Measurements from ENCODE around the gene AGPAT2. TPM values are rescaled to one million over a fixed set of nuclear protein-coding genes. Genes with fewer than 3 reads are reported as not detected.

AGPAT2 gene
- 33.7 and 40.7 TPM in 2 replicates for total RNA-seq

GRCh38 chr9:136686794-136687711 is at the start of gene AGPAT2:
Gene AGPAT2, minus strand, starts transcription at chr9:136687457. Its CDS starts 100 bp downstream, at chr9:136687357.

GRCh38 chr9:136711751-136712689 is 24.8 kb upstream of the AGPAT2 start, which contains the start of gene DIPK1B:
Gene DIPK1B, plus strand, starts transcription at chr9:136712572. Its CDS starts 94 bp downstream, at chr9:136712666.

GRCh38 chr9:136662656-136663581 is 24.3 kb downstream of the AGPAT2 start, which contains the start of gene EGFL7:
Gene EGFL7, plus strand, starts transcription at chr9:136662916. Its CDS starts 5,367 bp downstream, at chr9:136668283.

Other genes with a start within 250 kb of the AGPAT2 start
- gene INPP5E, start 247.6 kb downstream of the AGPAT2 start, total RNA-seq = 5.3 and 8.1 TPM in 2 replicates
- 15.1 and 36.7 TPM in 2 replicates for gene SEC16A, start 204.4 kb downstream of the AGPAT2 start, total RNA-seq
- gene NOTCH1, start 141.4 kb downstream of the AGPAT2 start, total RNA-seq = 132 and 251 TPM in 2 replicates
- 374 and 420 TPM in 2 replicates for gene EGFL7, start 24.5 kb downstream of the AGPAT2 start, total RNA-seq
- gene DIPK1B, start 25.1 kb upstream of the AGPAT2 start, total RNA-seq = 109 and 161 TPM in 2 replicates
- 0.13 TPM in 1 of 2 replicates, not detected in the other for gene LCN10, start 55.5 kb upstream of the AGPAT2 start, total RNA-seq
- gene LCN6, start 61.1 kb upstream of the AGPAT2 start, total RNA-seq = not detected in 2 replicates
- not detected in 2 replicates for gene LCN8, start 70.8 kb upstream of the AGPAT2 start, total RNA-seq
- gene LCN15, start 77.1 kb upstream of the AGPAT2 start, total RNA-seq = not detected in 2 replicates
- 50.7 and 53.7 TPM in 2 replicates for gene TMEM141, start 103.9 kb upstream of the AGPAT2 start, total RNA-seq
- gene CCDC183, start 108.9 kb upstream of the AGPAT2 start, total RNA-seq = 0.81 and 1.1 TPM in 2 replicates
- 66.5 and 73.3 TPM in 2 replicates for gene RABL6, start 120.5 kb upstream of the AGPAT2 start, total RNA-seq
- 0.65 and 1.4 TPM in 2 replicates for gene AJM1, start 155.0 kb upstream of the AGPAT2 start, total RNA-seq
- gene PHPT1, start 162.0 kb upstream of the AGPAT2 start, total RNA-seq = 211 and 268 TPM in 2 replicates
- gene MAMDC4, start 164.9 kb upstream of the AGPAT2 start, total RNA-seq = 0.97 and 6.2 TPM in 2 replicates
- 350 and 489 TPM in 2 replicates for gene EDF1, start 178.9 kb upstream of the AGPAT2 start, total RNA-seq
- 20.9 and 35.2 TPM in 2 replicates for gene TRAF2, start 199.1 kb upstream of the AGPAT2 start, total RNA-seq